Glutamatergic neuron (in vitro differentiated cells): ENCODE results near the gene SPINDOC. TPM values are rescaled to one million over a fixed set of nuclear protein-coding genes. Genes with fewer than 3 reads are reported as not detected.
A peak's percentile ranks its signal among the peaks of the same experiment; 100 is the strongest.

Source experiments
- DNase-seq: peaks from one replicate; pipeline ENCODE4 v3.0.0; 2022
- H3K27ac Mint-ChIP-seq: one replicate; pipeline ENCODE4 v1.8.0; 2020; ENCODE audit warnings: mild to moderate bottlenecking, mixed read lengths, inconsistent platforms; ENCODE audit not compliant: unreplicated experiment
- H3K27me3 Mint-ChIP-seq: one replicate; pipeline ENCODE4 v1.8.0; 2020; ENCODE audit warnings: mild to moderate bottlenecking, moderate library complexity, mixed read lengths, inconsistent platforms; ENCODE audit not compliant: unreplicated experiment
- H3K36me3 Mint-ChIP-seq: one replicate; pipeline ENCODE4 v1.8.0; 2020; ENCODE audit warnings: mild to moderate bottlenecking, mixed read lengths, inconsistent platforms; ENCODE audit not compliant: unreplicated experiment
- H3K4me1 Mint-ChIP-seq: one replicate; pipeline ENCODE4 v1.8.0; 2020; ENCODE audit warnings: mild to moderate bottlenecking, low read depth, mixed read lengths, inconsistent platforms; ENCODE audit not compliant: unreplicated experiment
- H3K4me3 Mint-ChIP-seq: one replicate; pipeline ENCODE4 v1.8.0; 2020; ENCODE audit warnings: mild to moderate bottlenecking, mixed read lengths, inconsistent platforms; ENCODE audit not compliant: unreplicated experiment
- H3K9me3 Mint-ChIP-seq: one replicate; pipeline ENCODE4 v1.8.0; 2020; ENCODE audit warnings: mild to moderate bottlenecking, moderate library complexity, mixed read lengths, inconsistent platforms; ENCODE audit not compliant: unreplicated experiment
- total RNA-seq: library from RNA; stranded (reverse); fragmentation: NEBNext Ultra II Directional; extraction: Animal tissue kit (Norgen Biotek cat#: 25700); gene quantifications from one replicate; pipeline ENCODE4 v1.2.1, GENCODE V29; 2021; ENCODE audit not compliant: unreplicated experiment
- TF ChIP-seq, protein P1 (sequence below): fragments of 200-600 bp; sonication (generic); IDR thresholded peaks from one replicate; pipeline ENCODE4 v1.5.0; 2021; ENCODE audit not compliant: partially characterized antibody, unreplicated experiment

SPINDOC gene
- total RNA-seq, 1 donor from 2014 or later: 83.7 TPM

DNA sequence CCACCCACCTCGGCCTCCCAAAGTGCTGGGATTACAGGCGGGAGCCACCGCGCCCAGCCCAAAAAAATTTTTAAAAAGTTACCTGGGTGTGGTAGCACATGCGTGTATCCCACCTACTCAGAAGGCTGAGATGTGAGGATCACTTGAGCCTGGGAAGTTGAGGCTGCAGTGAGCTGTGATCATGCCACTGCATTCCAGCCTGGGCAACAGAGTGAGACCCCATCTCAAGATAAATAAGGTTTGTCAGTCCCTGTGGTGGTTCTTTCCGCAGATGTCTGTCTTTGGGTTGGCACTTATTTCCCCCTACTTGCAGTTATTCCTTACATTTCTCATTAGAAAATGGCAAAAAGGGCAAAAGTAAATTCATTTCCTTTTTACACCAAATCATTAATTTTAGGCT, 33.6 kb downstream of the SPINDOC start:
- Mint-ChIP-seq H3K4me1 (peaks cover 36% of the 10 kb centered on the region), H3K9me3 (peaks cover 5% of the 10 kb centered on the region), H3K36me3 (no peaks in the 10 kb centered on the region), H3K27ac (peak overlapping the region; percentile 76), H3K27me3 (peaks cover 6% of the 10 kb centered on the region), H3K4me3 (no peak overlapping the region)
- no peak for DNase-seq
- TF ChIP-seq, protein P1, sequence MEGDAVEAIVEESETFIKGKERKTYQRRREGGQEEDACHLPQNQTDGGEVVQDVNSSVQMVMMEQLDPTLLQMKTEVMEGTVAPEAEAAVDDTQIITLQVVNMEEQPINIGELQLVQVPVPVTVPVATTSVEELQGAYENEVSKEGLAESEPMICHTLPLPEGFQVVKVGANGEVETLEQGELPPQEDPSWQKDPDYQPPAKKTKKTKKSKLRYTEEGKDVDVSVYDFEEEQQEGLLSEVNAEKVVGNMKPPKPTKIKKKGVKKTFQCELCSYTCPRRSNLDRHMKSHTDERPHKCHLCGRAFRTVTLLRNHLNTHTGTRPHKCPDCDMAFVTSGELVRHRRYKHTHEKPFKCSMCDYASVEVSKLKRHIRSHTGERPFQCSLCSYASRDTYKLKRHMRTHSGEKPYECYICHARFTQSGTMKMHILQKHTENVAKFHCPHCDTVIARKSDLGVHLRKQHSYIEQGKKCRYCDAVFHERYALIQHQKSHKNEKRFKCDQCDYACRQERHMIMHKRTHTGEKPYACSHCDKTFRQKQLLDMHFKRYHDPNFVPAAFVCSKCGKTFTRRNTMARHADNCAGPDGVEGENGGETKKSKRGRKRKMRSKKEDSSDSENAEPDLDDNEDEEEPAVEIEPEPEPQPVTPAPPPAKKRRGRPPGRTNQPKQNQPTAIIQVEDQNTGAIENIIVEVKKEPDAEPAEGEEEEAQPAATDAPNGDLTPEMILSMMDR: no peak

DNA sequence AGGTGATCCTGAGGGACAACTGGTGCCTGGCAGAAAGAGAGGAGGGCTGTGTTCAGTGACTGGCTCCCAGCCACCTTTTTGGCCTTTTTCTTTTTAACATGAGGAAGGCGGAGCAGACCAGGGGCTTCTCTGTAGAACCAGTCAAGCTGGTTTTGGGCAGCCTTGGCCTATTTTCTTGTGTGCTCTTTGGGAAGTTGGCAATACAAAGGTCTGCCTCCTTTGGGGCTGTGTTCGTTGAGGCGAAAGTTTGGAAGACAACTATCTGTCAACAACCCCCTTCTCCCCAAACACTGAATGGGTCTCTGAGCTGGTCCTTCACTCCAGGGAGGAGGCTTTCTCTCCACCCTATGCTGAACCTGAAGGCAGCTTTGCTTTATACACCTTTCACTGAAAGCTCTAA, 34.1 kb downstream of the SPINDOC start:
- TF ChIP-seq, protein P1: no peak
- H3K4me3 Mint-ChIP-seq: no peak overlapping the region

DNA sequence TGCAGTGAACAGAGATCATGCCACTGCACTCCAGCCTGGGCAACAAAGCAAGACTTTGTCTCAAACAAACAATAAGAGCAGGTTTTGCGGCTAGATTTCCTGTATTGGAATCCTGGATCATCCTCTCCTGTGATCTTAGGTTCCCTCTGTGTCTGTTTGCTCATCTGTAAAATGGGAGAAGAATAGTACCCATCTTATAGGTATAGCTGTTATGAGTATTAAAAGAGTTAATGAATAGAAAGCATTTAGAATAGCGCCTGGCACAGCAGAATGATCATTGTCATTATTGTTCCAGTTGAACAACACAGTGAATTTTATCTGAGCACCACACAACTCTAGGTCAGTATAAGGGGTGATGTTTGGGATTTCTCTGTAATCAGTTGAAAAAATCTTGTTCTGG, 36.4 kb downstream of the SPINDOC start:
- H3K4me1 Mint-ChIP-seq: peaks cover 18% of the 10 kb centered on the region
- no peak overlapping the region for H3K27ac Mint-ChIP-seq
- no peak for DNase-seq
- H3K4me3 Mint-ChIP-seq: no peak overlapping the region
- H3K27me3 Mint-ChIP-seq: peaks cover 5% of the 10 kb centered on the region
- H3K9me3 Mint-ChIP-seq: peaks cover 5% of the 10 kb centered on the region
- TF ChIP-seq, protein P1: no peak
- no peaks in the 10 kb centered on the region for H3K36me3 Mint-ChIP-seq

More for the DNA sequence above, 34.1 kb downstream of the SPINDOC start:
- H3K27me3 Mint-ChIP-seq: peaks cover 6% of the 10 kb centered on the region
- H3K27ac Mint-ChIP-seq: peak overlapping the region; percentile 76
- peaks cover 35% of the 10 kb centered on the region for H3K4me1 Mint-ChIP-seq
- H3K36me3 Mint-ChIP-seq: no peaks in the 10 kb centered on the region
- DNase-seq: no peak
- peaks cover 5% of the 10 kb centered on the region for H3K9me3 Mint-ChIP-seq

DNA sequence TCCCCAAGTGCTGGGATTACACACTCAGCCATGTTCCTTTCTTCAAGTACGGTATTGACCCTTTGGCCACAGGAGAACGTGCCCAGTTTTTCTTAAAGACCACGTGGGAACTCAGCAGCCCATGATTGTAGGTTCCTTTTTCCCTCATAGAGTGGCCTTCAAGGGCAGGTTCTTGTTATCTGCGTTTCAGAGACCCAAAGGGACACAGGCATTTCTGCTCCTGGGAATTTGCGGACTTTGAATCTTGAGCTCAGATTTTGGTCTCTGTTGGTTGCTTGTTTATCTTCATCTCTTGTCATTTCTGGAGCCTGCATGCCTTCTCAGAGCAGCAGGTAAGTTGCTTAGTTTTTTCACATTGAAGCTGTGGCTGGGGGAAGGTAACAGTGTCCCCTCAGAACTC, 37.7 kb downstream of the SPINDOC start:
- no peak for DNase-seq
- TF ChIP-seq, protein P1: no peak
- Mint-ChIP-seq H3K9me3 (peaks cover 5% of the 10 kb centered on the region), H3K4me1 (peaks cover 14% of the 10 kb centered on the region), H3K27ac (no peak overlapping the region), H3K36me3 (no peaks in the 10 kb centered on the region), H3K27me3 (peaks cover 6% of the 10 kb centered on the region), H3K4me3 (no peak overlapping the region)

DNA sequence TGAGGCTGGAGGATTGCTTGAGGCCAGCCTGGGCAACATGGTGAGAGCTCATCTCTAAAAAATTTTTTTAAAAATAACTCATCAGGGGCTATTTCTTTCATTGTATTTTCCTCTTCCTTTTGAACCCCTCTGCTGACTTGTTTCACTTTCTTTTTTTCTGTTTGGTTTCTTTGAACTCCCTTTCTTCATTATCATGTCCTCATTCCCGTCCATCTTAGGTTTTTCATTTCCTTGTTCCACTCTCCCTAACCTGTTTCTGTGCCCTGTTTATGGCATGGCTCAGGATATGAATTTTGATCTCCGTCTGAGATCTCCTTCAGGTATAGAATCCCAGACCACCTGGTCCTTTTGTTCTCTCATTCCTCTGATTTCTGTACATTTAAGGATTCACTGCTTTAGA, 38.1 kb downstream of the SPINDOC start:
- Mint-ChIP-seq H3K27ac (peak overlapping the region; percentile 9), H3K36me3 (no peaks in the 10 kb centered on the region), H3K27me3 (peaks cover 6% of the 10 kb centered on the region), H3K4me1 (peaks cover 13% of the 10 kb centered on the region), H3K4me3 (peak overlapping the region; percentile 1), H3K9me3 (peaks cover 5% of the 10 kb centered on the region)
- TF ChIP-seq, protein P1: no peak
- DNase-seq: no peak
